HEK293 (cell line): ENCODE data around the gene ZHX3.

Experiments used
- CTCF ChIA-PET: fragments of 350-600 bp; formaldehyde crosslinking; extraction: SDS; loops from one replicate; lab custom pipeline; 2021; ENCODE audit warnings: antibody characterized with exemption; lab: Yijun Ruan, JAX
- POLR2A ChIA-PET: fragments of 300-600 bp; formaldehyde crosslinking; extraction: SDS; loops from one replicate; lab custom pipeline; 2020; ENCODE audit warnings: antibody characterized with exemption, inconsistent platforms; lab: Yijun Ruan, JAX
- H3K27ac ChIP-seq: fragments of 200-500 bp; sonication (Bioruptor generic); 2 replicates; pipeline ENCODE4 v1.5.1; 2014; ENCODE audit warnings: low read depth, low read length, control low read depth, inconsistent platforms; ENCODE audit errors: extremely low read depth
- H3K36me3 ChIP-seq, 2 experiments: fragments of 200-500 bp in 1 of 2; sonication (Bioruptor generic) in 1 of 2; 1 replicate in 1 of 2; 2 replicates in 1 of 2; pipeline ENCODE4 v1.5.1; 2014 to 2017; ENCODE audit warnings: inconsistent platforms in 2 of 2, low read length in 2 of 2; ENCODE audit not compliant: control insufficient read depth in 2 of 2, insufficient read depth in 1 of 2
- H3K4me1 ChIP-seq: fragments of 200-500 bp; sonication (Bioruptor generic); 2 replicates; pipeline ENCODE4 v1.5.1; 2014; ENCODE audit warnings: mild to moderate bottlenecking, low read length, inconsistent platforms; ENCODE audit not compliant: control insufficient read depth, insufficient read depth
- H3K4me3 ChIP-seq: 2 replicates; pipeline ENCODE4 v1.5.1; 2011; ENCODE audit warnings: low read depth, mild to moderate bottlenecking, control low read depth, low read length, moderate library complexity
- H3K9me3 ChIP-seq: fragments of 200-500 bp; sonication (Bioruptor generic); 2 replicates; pipeline ENCODE4 v1.5.1; 2014; ENCODE audit warnings: low read depth, low read length, inconsistent platforms; ENCODE audit not compliant: control insufficient read depth, insufficient read depth
- ZEB2 ChIP-seq: fragments of 450-650 bp; formaldehyde crosslinking; IDR thresholded peaks from 2 replicates; pipeline ENCODE4 v1.5.1; 2016; ENCODE audit warnings: missing biosample characterization, missing genetic modification characterization
- ZFHX2 ChIP-seq: fragments of 450-650 bp; formaldehyde crosslinking; conservative IDR thresholded peaks from 2 replicates; pipeline ENCODE4 v1.5.1; 2016; ENCODE audit warnings: missing biosample characterization, missing genetic modification characterization
- ZFP41 ChIP-seq: fragments of 450-650 bp; formaldehyde crosslinking; IDR thresholded peaks from 2 replicates; pipeline ENCODE4 v1.5.1; 2016; ENCODE audit warnings: missing biosample characterization, missing genetic modification characterization, borderline replicate concordance
- ZNF10 ChIP-seq: fragments of 450-650 bp; formaldehyde crosslinking; IDR thresholded peaks from 2 replicates; pipeline ENCODE4 v1.5.1; 2017; ENCODE audit warnings: missing biosample characterization, missing genetic modification characterization
- ZNF184 ChIP-seq: fragments of 450-650 bp; IDR thresholded peaks from 2 replicates; pipeline ENCODE4 v1.5.1; 2018; ENCODE audit warnings: missing biosample characterization, mild to moderate bottlenecking, missing genetic modification characterization
- ZNF426 ChIP-seq: fragments of 450-650 bp; formaldehyde crosslinking; IDR thresholded peaks from 2 replicates; pipeline ENCODE4 v1.5.1; 2017; ENCODE audit warnings: missing biosample characterization, missing genetic modification characterization, mild to moderate bottlenecking, inconsistent platforms, moderate library complexity
- ZNF629 ChIP-seq: fragments of 450-650 bp; formaldehyde crosslinking; IDR thresholded peaks from 2 replicates; pipeline ENCODE4 v1.5.1; 2017; ENCODE audit warnings: missing biosample characterization, missing genetic modification characterization
- ZNF664 ChIP-seq: fragments of 450-650 bp; formaldehyde crosslinking; IDR thresholded peaks from 2 replicates; pipeline ENCODE4 v1.5.1; 2016; ENCODE audit warnings: missing biosample characterization, missing genetic modification characterization
- TF ChIP-seq, protein P1 (sequence below): fragments of 450-650 bp; formaldehyde crosslinking; IDR thresholded peaks from 2 replicates; pipeline ENCODE4 v1.5.1; 2016; ENCODE audit warnings: missing biosample characterization, missing genetic modification characterization
- TF ChIP-seq, protein P2 (sequence below): fragments of 450-650 bp; formaldehyde crosslinking; IDR thresholded peaks from 2 replicates; pipeline ENCODE4 v1.5.1; 2016; ENCODE audit warnings: missing biosample characterization, missing genetic modification characterization
- TF ChIP-seq, protein P3 (sequence below): fragments of 450-650 bp; formaldehyde crosslinking; IDR thresholded peaks from 2 replicates; pipeline ENCODE4 v1.5.0; 2017; ENCODE audit warnings: missing biosample characterization, missing genetic modification characterization, borderline replicate concordance
- TF ChIP-seq, protein P4 (sequence below): fragments of 450-650 bp; formaldehyde crosslinking; IDR thresholded peaks from 2 replicates; pipeline ENCODE4 v1.5.1; 2016; ENCODE audit warnings: missing biosample characterization, missing genetic modification characterization
- TF ChIP-seq, protein P5 (sequence below): fragments of 450-650 bp; formaldehyde crosslinking; IDR thresholded peaks from 2 replicates; pipeline ENCODE4 v1.5.1; 2017; ENCODE audit warnings: missing biosample characterization, missing genetic modification characterization

ZHX3 gene

DNA sequence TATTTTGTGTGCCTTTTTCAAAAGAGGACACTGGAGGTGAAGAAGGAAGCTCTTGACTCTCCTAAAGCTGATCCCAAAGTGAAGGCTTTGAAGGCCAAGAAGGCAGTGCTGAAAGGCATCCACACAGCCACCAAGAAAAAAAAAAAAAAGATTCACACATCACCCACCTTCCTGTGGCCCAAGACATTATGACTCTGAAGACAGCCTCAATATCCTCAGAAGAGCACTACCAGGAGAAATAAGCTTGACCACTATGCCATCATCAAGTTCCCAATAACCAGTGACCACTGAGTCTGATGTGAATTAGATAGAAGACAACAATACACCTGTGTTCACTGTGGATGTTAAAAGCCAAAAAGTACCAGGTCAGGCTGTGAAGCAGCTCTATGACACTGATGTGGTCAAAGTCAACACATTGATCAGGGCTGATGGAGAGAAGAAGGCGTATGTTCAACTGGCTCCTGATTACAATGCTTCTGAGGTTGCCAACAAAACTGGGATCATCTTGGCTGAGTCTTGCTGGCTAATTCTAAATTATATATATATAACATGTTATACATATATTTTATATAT, 120.8 kb downstream of the ZHX3 start:
- no peaks in the 10 kb centered on the region for H3K4me1 ChIP-seq
- CTCF ChIA-PET: interaction anchor here (0.6 to 1.3 kb wide), 3 partner anchors 24 to 36 kb away, joined by 3 to 6 read pairs (median 5); no protein-coding TSS in a partner anchor
- H3K4me3 ChIP-seq: no peak overlapping the region
- TF ChIP-seq ZNF184 (tag by site-specific recombination): no peak
- no peak for TF ChIP-seq ZFHX2
- no peaks in the 10 kb centered on the region for H3K9me3 ChIP-seq
- POLR2A ChIA-PET: no interaction called here
- H3K36me3 ChIP-seq: peaks cover 0 to 4% of the 10 kb centered on the region in 2 experiments; a peak in 1 of 3 replicates
- no peak overlapping the region for H3K27ac ChIP-seq

DNA sequence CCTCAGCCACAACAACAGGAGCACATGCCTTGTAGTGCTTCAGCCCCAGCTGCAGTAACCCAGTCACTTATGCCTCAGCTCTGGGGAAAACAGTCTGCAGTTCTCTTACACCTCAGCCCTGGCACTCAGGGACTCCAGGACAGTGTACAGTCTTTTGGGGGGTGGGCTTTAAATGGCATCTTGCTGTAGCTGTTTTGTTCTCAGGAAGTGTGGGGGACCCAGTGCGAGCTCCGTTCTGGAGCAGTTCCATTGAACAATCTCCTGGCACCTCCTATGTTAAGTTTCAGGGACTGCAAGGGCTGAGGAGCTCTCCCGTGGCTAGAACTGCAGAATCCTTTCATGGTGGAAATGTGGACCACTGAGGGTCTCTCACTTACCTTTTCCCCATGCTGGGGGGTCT, 125.0 kb downstream of the ZHX3 start:
- CTCF ChIA-PET: interaction anchor here (0.6 kb wide), 1 partner anchor 241 kb away, joined by 3 read pairs; no protein-coding TSS in a partner anchor
- H3K36me3 ChIP-seq: peaks cover 0 to 4% of the 10 kb centered on the region in 2 experiments; a peak in 1 of 3 replicates
- no peak overlapping the region for H3K4me3 ChIP-seq
- no peaks in the 10 kb centered on the region for H3K4me1 ChIP-seq
- TF ChIP-seq ZFHX2: no peak
- no peak for TF ChIP-seq ZNF426 (tag by site-specific recombination)
- TF ChIP-seq ZNF664 (tag by site-specific recombination): no peak
- TF ChIP-seq ZEB2 (tag by site-specific recombination): no peak
- TF ChIP-seq ZNF10 (tag by site-specific recombination): no peak
- TF ChIP-seq ZFP41: no peak
- TF ChIP-seq, protein P1, sequence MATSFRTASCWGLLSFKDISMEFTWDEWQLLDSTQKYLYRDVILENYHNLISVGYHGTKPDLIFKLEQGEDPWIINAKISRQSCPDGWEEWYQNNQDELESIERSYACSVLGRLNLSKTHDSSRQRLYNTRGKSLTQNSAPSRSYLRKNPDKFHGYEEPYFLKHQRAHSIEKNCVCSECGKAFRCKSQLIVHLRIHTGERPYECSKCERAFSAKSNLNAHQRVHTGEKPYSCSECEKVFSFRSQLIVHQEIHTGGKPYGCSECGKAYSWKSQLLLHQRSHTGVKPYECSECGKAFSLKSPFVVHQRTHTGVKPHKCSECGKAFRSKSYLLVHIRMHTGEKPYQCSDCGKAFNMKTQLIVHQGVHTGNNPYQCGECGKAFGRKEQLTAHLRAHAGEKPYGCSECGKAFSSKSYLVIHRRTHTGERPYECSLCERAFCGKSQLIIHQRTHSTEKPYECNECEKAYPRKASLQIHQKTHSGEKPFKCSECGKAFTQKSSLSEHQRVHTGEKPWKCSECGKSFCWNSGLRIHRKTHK (tag by site-specific recombination): no peak
- TF ChIP-seq, protein P2, sequence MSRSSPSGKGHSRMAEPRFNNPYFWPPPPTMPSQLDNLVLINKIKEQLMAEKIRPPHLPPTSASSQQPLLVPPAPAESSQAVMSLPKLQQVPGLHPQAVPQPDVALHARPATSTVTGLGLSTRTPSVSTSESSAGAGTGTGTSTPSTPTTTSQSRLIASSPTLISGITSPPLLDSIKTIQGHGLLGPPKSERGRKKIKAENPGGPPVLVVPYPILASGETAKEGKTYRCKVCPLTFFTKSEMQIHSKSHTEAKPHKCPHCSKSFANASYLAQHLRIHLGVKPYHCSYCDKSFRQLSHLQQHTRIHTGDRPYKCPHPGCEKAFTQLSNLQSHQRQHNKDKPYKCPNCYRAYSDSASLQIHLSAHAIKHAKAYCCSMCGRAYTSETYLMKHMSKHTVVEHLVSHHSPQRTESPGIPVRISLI (tag by site-specific recombination): no peak
- no peak for TF ChIP-seq ZNF629 (tag by site-specific recombination)
- TF ChIP-seq, protein P3, sequence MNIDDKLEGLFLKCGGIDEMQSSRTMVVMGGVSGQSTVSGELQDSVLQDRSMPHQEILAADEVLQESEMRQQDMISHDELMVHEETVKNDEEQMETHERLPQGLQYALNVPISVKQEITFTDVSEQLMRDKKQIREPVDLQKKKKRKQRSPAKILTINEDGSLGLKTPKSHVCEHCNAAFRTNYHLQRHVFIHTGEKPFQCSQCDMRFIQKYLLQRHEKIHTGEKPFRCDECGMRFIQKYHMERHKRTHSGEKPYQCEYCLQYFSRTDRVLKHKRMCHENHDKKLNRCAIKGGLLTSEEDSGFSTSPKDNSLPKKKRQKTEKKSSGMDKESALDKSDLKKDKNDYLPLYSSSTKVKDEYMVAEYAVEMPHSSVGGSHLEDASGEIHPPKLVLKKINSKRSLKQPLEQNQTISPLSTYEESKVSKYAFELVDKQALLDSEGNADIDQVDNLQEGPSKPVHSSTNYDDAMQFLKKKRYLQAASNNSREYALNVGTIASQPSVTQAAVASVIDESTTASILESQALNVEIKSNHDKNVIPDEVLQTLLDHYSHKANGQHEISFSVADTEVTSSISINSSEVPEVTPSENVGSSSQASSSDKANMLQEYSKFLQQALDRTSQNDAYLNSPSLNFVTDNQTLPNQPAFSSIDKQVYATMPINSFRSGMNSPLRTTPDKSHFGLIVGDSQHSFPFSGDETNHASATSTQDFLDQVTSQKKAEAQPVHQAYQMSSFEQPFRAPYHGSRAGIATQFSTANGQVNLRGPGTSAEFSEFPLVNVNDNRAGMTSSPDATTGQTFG (tag by site-specific recombination): no peak
- TF ChIP-seq, protein P4, sequence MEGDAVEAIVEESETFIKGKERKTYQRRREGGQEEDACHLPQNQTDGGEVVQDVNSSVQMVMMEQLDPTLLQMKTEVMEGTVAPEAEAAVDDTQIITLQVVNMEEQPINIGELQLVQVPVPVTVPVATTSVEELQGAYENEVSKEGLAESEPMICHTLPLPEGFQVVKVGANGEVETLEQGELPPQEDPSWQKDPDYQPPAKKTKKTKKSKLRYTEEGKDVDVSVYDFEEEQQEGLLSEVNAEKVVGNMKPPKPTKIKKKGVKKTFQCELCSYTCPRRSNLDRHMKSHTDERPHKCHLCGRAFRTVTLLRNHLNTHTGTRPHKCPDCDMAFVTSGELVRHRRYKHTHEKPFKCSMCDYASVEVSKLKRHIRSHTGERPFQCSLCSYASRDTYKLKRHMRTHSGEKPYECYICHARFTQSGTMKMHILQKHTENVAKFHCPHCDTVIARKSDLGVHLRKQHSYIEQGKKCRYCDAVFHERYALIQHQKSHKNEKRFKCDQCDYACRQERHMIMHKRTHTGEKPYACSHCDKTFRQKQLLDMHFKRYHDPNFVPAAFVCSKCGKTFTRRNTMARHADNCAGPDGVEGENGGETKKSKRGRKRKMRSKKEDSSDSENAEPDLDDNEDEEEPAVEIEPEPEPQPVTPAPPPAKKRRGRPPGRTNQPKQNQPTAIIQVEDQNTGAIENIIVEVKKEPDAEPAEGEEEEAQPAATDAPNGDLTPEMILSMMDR (tag by site-specific recombination): no peak
- TF ChIP-seq, protein P5, sequence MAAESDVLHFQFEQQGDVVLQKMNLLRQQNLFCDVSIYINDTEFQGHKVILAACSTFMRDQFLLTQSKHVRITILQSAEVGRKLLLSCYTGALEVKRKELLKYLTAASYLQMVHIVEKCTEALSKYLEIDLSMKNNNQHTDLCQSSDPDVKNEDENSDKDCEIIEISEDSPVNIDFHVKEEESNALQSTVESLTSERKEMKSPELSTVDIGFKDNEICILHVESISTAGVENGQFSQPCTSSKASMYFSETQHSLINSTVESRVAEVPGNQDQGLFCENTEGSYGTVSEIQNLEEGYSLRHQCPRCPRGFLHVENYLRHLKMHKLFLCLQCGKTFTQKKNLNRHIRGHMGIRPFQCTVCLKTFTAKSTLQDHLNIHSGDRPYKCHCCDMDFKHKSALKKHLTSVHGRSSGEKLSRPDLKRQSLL (tag by site-specific recombination): no peak
- H3K27ac ChIP-seq: no peak overlapping the region
- POLR2A ChIA-PET: no interaction called here
- no peaks in the 10 kb centered on the region for H3K9me3 ChIP-seq
